HG02763 (cell line): ENCODE data around the gene SS18L1.

Source experiments
- ATAC-seq: cut with Tn5 transposase; IDR thresholded peaks from one replicate; pipeline ENCODE4 v1.9.1; 2021; ENCODE audit warnings: mild to moderate bottlenecking, moderate library complexity; ENCODE audit not compliant: unreplicated experiment

Gene SS18L1

GRCh38 chr20:62119591-62120364 lies 23.8 kb upstream of the SS18L1 start:
- no peak for ATAC-seq

- no peak for ATAC-seq
These were observed 23.2 kb upstream of the SS18L1 start for GRCh38 chr20:62120365-62120762.

- ATAC-seq = peak; percentile 2
These were observed 22.4 kb upstream of the SS18L1 start for GRCh38 chr20:62120990-62121775.

GRCh38 chr20:62121776-62122653 lies 21.6 kb upstream of the SS18L1 start, which contains the start of gene LSM14B:
LSM14B (plus strand) TSS chr20:62122475; CDS start chr20:62122667, 192 bp downstream.
- ATAC-seq = peak; percentile 81

- peak; percentile 12 for ATAC-seq
These were observed 20.7 kb upstream of the SS18L1 start for GRCh38 chr20:62122654-62123449.

- no peak for ATAC-seq
These were observed 20.0 kb upstream of the SS18L1 start for GRCh38 chr20:62123450-62124118.

GRCh38 chr20:62126141-62126540 lies 17.4 kb upstream of the SS18L1 start:
- no peak for ATAC-seq

- no peak for ATAC-seq
These were observed 15.8 kb upstream of the SS18L1 start for GRCh38 chr20:62127799-62128198.

GRCh38 chr20:62128502-62128901 lies 15.1 kb upstream of the SS18L1 start:
- no peak for ATAC-seq

GRCh38 chr20:62129731-62130531 lies 13.6 kb upstream of the SS18L1 start:
- no peak for ATAC-seq

GRCh38 chr20:62131560-62132320 lies 11.8 kb upstream of the SS18L1 start:
- no peak for ATAC-seq

GRCh38 chr20:62132421-62132820 lies 11.1 kb upstream of the SS18L1 start:
- ATAC-seq = no peak

- ATAC-seq = no peak
These were observed 10.3 kb upstream of the SS18L1 start for GRCh38 chr20:62133051-62133845.

GRCh38 chr20:62133864-62134263 lies 9.7 kb upstream of the SS18L1 start:
- no peak for ATAC-seq

GRCh38 chr20:62134735-62135231 lies 8.8 kb upstream of the SS18L1 start:
- no peak for ATAC-seq

- no peak for ATAC-seq
These were observed 7.8 kb upstream of the SS18L1 start for GRCh38 chr20:62135573-62136266.
